ENCODE measurements around the gene CD276. TPM values are rescaled to one million over a fixed set of nuclear protein-coding genes. Genes with fewer than 3 reads are reported as not detected.
A peak's percentile ranks its signal among the peaks of the same experiment; 100 is the strongest.

CD276 gene
- polyA plus RNA-seq (2013, experiment 1 of 2; ENCODE audit: insufficient read length) = 139 TPM
- 136 TPM for polyA plus RNA-seq (2013, experiment 2 of 2; ENCODE audit: insufficient read length)

GRCh38 chr15:73683777-73684580 lies at the start of gene CD276:
Gene CD276, plus strand, starts transcription at chr15:73684383. Its CDS starts 15,257 bp downstream, at chr15:73699640.
- peak; percentile 58 for DNase-seq

DNA sequence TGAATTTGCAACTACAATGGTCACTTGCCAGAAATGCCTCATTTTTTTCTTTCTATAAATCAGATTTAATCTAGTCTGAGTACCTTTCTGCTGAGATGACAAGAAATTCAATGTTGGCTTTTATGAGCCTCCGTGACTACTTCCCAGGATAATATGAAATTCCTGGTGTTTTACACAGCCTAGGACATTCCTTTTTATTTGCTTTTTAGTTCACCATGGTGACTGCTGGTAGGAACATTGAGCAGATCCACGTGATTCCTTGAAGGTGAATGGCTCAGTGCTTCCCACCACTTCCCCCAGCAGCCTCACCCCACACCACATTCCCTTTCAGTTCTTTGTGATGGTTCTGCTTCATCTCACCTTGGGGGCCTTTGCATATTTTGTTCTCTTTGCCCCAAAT lies 46.7 kb upstream of the CD276 start:
- DNase-seq = peak; percentile 56

GRCh38 chr15:73639464-73639863 lies 44.7 kb upstream of the CD276 start:
- DNase-seq = peak; percentile 36

DNA sequence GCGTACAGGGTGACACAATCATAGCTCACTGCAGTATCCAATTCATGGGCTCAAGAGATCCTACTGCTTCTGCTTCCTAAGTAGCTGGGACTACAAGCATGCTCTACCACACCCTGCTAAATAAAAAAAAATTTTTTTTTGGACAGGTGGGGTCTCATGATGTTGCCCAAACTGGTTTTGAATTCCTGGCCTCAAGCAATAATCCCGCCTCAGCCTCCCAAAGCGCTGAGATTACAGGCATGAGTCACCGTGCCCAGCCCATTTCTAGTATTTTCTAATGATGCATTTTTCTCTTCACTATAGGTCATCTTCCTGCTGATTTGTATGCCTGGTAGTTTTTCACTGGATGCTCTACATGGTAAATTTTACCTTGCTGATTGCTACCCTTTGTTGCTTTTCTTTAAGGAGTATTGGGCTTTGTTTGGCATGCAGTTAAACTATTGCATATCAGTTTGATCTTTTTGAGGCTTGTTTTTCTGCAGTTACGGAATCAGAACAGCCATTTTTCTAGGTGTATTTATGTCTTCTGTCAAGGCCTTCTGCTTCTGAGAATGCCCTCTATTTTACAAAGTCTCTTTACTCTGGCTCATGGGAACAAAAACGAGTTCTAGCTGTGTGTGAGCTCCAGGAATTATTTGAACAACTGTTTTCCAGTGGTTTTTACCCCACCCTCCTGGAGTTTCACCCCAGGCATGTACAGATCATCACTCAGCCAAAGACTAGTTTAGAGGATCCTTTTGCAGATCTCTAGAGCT lies 36.7 kb upstream of the CD276 start:
- DNase-seq = no peak

DNA sequence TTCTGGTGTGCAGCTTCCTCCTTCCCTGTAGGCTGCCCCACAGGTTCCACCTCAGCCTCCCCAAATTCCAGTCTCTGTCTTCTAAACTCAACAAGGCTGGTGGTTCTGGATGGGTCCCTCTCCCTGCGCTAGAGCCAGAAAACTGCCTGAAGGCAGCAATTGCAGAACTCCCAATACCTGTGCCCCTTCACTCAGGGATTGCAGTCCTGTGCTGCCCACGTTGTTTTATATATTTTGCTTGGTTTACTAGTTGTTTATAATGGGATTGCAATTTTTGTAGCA lies 36.2 kb upstream of the CD276 start:
- no peak for DNase-seq

GRCh38 chr15:73650416-73651126 lies 33.6 kb upstream of the CD276 start:
- DNase-seq = no peak

DNA sequence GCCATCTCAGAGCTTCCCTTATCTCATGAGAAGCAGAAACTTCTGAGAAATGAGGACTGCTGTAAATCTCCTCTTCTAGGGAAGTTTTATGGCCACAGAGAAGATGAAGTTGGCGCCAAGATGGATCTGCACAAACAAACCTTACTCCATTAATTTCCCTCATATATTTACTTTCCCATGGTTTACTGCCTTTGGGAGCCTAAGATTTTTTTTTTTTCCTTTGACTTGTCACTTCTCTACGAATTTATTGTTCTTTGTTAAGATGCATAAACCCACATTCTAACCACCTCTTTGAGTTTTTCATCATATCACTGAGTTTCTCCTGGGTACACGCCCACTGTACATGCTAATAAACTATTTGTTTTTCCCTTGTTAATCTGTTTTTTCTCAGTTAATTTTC lies 29.5 kb upstream of the CD276 start:
- no peak for DNase-seq

- no peak for DNase-seq
Measured at GRCh38 chr15:73655724-73656123, 28.5 kb upstream of the CD276 start.

- DNase-seq = no peak
Measured at GRCh38 chr15:73658645-73659044, 25.5 kb upstream of the CD276 start.

DNA sequence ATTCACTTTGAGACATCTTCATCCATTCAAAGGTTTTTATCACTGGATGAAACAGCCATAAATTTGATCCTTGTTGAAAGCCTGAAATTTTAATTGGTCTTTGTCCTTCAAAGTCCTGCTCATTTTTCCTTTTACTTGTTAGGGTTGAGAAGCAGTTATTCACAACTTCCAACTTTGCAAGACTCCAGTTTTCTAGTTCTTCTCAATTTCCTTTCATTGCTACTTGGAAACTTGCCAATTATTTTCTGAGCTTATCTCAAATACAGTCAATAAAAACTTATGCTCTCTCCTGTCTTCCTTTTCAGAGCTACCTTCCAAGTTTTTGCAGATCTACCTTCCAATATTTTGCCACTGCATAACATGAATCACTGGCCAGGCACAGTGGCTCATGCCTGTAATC lies 23.7 kb upstream of the CD276 start:
- DNase-seq = no peak

GRCh38 chr15:73674587-73674986 lies 9.6 kb upstream of the CD276 start:
- no peak for DNase-seq

DNA sequence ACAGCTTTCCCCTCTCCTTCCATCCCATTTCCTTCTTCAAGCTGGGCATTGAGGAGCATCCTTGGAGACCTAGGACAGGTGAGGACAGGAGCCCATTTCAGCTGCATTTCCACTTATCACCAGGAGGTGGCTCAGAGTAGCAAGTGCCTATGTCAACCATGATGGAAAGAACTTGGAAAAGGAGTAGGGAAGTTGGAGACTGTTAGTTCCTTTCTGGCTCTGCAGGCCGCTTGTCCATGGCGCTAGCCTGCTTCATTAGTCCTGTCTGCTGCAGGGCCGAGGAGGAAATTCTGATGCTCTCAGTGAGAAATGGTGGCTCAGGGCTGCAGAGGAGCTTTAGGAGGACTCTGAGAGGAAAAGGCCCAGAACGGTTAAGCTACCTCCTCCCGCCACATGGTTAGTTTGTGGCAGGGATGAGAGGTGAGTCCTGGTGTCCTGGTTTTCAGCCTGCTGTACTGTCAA lies 7.0 kb upstream of the CD276 start:
- DNase-seq = peak; percentile 56

DNA sequence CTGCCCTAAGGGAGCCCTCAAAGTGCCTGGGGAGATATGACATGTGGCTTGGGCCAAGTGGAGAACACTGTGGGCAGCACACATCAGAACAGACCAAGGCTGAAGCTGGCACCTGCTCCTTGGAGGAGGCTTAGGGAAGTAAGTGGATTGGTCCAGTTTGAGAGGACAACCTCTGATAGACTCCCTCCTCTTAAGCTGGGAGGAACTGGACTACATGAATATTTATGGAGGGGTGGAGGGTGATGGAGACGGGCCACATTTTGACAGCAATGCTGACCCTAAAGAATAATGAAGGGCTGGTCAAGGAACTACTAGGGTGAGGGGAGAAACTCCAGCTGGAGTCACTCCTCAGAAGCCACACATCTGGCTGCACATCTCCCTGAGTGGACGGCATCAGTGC lies 6.5 kb upstream of the CD276 start:
- DNase-seq = no peak

DNA sequence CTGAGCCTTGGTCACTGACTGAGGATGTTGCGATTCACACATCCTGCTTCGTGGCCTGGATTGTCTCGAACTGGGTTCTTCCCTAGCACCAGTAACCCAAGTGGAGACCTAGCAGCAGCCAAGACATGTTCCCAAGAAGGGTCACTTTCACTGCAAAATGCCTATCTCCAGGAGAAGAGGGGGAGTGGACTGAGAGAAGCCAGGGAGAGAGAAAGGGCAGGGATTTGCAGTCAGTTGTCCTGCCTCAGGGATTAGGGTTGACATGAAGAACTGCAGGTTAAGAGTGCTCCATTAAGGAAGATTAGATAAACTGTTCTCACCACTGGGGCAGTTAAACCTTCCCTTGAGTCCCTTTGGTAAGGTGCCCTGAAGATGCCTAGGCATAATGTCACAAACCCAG lies 5.7 kb upstream of the CD276 start:
- DNase-seq = no peak

DNA sequence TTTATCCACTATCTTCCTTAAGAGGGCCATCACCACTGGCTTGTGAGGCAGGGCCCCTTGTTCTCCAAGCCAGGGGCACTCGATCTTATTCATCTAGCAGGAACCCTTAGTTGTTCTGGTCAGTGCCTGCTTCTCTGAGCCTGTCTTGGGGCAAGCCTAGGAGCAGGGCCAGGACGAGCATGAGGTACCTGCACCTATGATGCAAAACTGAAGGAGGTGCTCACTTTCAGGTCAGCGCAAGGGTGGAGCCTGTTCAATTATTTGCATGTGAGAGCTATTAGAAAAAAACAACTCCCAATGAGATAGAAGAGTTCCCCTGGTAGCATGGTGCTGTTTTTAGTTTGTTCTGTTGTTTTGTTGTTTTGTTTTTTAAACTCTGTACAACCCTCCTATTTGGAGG lies 5.0 kb upstream of the CD276 start:
- DNase-seq = no peak

DNA sequence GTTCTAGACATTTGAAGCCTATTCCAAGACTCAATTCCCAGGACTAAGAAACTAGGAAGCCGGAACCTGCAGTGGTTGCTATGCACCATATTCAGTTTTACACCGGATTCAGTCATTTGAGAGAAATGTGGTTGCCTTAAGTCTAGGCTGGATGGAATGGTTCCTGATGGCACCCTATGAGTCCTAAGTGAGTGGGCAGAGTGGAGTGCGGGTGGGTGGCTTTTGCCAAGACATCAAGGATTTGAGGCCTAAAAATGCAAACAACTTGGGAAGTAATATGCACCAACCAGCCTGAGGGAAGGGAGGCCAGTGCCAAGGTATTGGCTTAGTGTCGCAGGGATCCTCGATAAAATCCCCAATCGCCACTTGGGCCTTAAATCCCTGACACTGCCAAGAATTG lies 4.2 kb upstream of the CD276 start:
- no peak for DNase-seq

GRCh38 chr15:73680549-73680948 lies 3.6 kb upstream of the CD276 start:
- peak; percentile 21 for DNase-seq

DNA sequence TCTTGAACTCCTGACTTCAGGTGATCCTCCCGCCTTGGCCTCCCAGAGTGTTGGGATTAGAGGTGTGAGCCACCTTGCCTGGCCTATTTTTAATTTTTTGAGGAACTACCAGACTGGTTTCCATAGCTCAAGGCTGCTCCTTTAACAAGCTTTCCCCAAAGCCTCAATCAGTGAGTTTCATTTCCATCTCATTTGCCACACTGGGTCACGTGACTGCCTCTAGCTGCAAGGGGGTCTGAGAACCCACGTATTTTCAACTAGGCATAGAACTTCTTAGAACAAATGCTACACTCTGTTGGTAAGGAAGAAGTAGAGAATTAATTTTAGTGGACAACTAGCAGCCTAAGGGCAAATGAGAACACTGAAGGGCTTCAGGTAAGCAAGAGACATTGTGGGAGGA lies 3.1 kb upstream of the CD276 start:
- no peak for DNase-seq

- DNase-seq = no peak
Measured at GRCh38 chr15:73681856-73682599, 2.2 kb upstream of the CD276 start.

DNA sequence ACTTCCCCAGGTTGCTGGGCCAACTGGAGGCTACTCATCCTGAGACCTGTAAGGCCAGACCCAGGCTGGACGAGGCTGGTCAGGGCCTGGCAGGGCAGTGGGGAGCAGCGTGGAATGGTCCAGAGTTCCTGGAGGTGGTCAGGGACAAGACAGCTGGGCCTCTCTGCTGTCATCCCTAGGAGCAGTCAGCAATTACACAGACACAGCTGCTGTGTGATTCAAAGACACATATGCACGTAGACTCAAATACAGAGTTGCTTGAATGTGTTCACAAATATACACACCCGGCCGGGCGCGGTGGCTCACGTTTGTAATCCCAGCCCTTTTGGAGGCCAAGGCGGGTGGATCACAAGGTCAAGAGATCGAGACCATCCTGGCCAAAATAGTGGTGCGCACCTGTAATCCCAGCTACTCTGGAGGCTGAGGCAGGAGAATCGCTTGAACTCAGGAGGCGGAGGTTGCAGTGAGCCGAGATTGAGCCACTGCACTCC lies 1.5 kb upstream of the CD276 start:
- DNase-seq = no peak

- no peak for DNase-seq
Measured at GRCh38 chr15:73683257-73683776, 866 bp upstream of the CD276 start.
